Tibial nerve (tissue), 4 donors: Measurements from ENCODE around the gene FDXR. TPM values are rescaled to one million over a fixed set of nuclear protein-coding genes. Genes with fewer than 3 reads are reported as not detected.
A peak's percentile ranks its signal among the peaks of the same experiment; 100 is the strongest.

Experiments used
- DNase-seq, 2 donors: peaks; one replicate each; pipeline ENCODE4 v3.0.0-alpha.2; 2019; ENCODE audit warnings: low spot score in 2 of 2
- H3K27ac ChIP-seq, 4 donors: fragments of 200-600 bp; sonication (generic) in 3 of 4; one replicate each; pipeline ENCODE4 v1.5.1; 2017 to 2019; ENCODE audit warnings: mild to moderate bottlenecking in 1 of 4
- H3K27me3 ChIP-seq, 2 donors: fragments of 200-600 bp; sonication (generic) in 1 of 2; one replicate each; pipeline versions ENCODE4 v1.5.1 to v1.6.0; 2017 to 2019
- H3K36me3 ChIP-seq, 3 donors: fragments of 200-600 bp; sonication (generic); one replicate each; pipeline ENCODE4 v1.5.1; 2018 to 2019
- H3K4me1 ChIP-seq, 4 donors: fragments of 200-600 bp; sonication (generic) in 3 of 4; one replicate each; pipeline ENCODE4 v1.5.1; 2017 to 2019
- H3K4me3 ChIP-seq, 4 donors: fragments of 200-600 bp; sonication (generic) in 3 of 4; one replicate each; pipeline ENCODE4 v1.5.1; 2017 to 2019; ENCODE audit warnings: mild to moderate bottlenecking in 1 of 4, moderate library complexity in 1 of 4
- H3K9me3 ChIP-seq, 4 donors: fragments of 200-600 bp; sonication (generic) in 3 of 4; one replicate each; pipeline ENCODE4 v1.5.1; 2017 to 2019
- CTCF ChIP-seq, 5 experiments: fragments of 200-600 bp in 3 of 5; fragments of 450-650 bp in 2 of 5; sonication (generic) in 3 of 5; IDR thresholded peaks; one replicate each; pipeline ENCODE4 v1.5.1; 2016 to 2019; ENCODE audit warnings: antibody characterized with exemption in 5 of 5, mild to moderate bottlenecking in 3 of 5, moderate library complexity in 2 of 5
- EP300 ChIP-seq, 2 donors: sonication (generic); formaldehyde crosslinking; IDR thresholded peaks; one replicate each; pipeline ENCODE4 v1.6.1; 2017; ENCODE audit warnings: antibody characterized with exemption in 2 of 2, mild to moderate bottlenecking in 1 of 2
- POLR2A ChIP-seq, 2 donors: fragments of 450-650 bp; IDR thresholded peaks; one replicate each; pipeline ENCODE4 v1.6.1; 2017; ENCODE audit warnings: antibody characterized with exemption in 2 of 2, mild to moderate bottlenecking in 2 of 2, moderate library complexity in 2 of 2
- WGBS, 2 donors: methylation state at CpG; one replicate each; pipeline ENCODE4 v1.1.5; 2018; 5-methylcytosine and 5-hydroxymethylcytosine counted together
- total RNA-seq, 4 donors: library from RNA; depleted of rRNA; stranded (reverse); fragments of >200 nt; gene quantifications; one replicate each; pipeline ENCODE4 v1.1.0, GENCODE V29; 2016

FDXR gene
- total RNA-seq, 4 donors from 2014 or later = 3.9 to 12.1 (median 8.8) TPM

- Histone ChIP-seq H3K36me3 (no peaks in the 10 kb centered on the region), H3K4me1 (peaks cover 0 to 38% (median 11%) of the 10 kb centered on the region in 4 donors), H3K27ac (no peak overlapping the region), H3K27me3 (peaks cover 0 to 10% of the 10 kb centered on the region in 2 donors), H3K9me3 (no peaks in the 10 kb centered on the region), H3K4me3 (no peak overlapping the region)
- 74 to 82% methylated on average over 5 of the region's 5 CpGs for WGBS, 2 donors
- TF ChIP-seq POLR2A (IDR thresholded peaks at IDR 0.05) (no peak), CTCF (IDR thresholded peaks at IDR 0.05) (no peak), EP300 (IDR thresholded peaks at IDR 0.05) (no peak)
- DNase-seq = no peak
Observed at GRCh38 chr17:74875155-74875976, 2.6 kb upstream of the FDXR start.

GRCh38 chr17:74874615-74875037 lies 1.8 kb upstream of the FDXR start:
- Histone ChIP-seq H3K27ac (no peak overlapping the region), H3K9me3 (no peaks in the 10 kb centered on the region), H3K4me3 (no peak overlapping the region), H3K27me3 (peaks cover 0 to 10% of the 10 kb centered on the region in 2 donors), H3K36me3 (no peaks in the 10 kb centered on the region), H3K4me1 (peaks cover 0 to 38% (median 11%) of the 10 kb centered on the region in 4 donors)
- no peak for TF ChIP-seq POLR2A (IDR thresholded peaks at IDR 0.05)
- TF ChIP-seq CTCF (IDR thresholded peaks at IDR 0.05) = no peak
- no peak for DNase-seq
- WGBS, 2 donors = 95 to 98% methylated on average over 5 of the region's 5 CpGs

GRCh38 chr17:74873874-74874614 lies 1.2 kb upstream of the FDXR start:
- Histone ChIP-seq H3K27me3 (peaks cover 0 to 10% of the 10 kb centered on the region in 2 donors), H3K4me3 (peak overlapping the region; percentile 47 to 75 (median 66)), H3K4me1 (peaks cover 0 to 38% (median 11%) of the 10 kb centered on the region in 4 donors), H3K9me3 (no peaks in the 10 kb centered on the region), H3K36me3 (peaks cover 0 to 4% (median 0%) of the 10 kb centered on the region in 3 donors), H3K27ac (peak overlapping the region; percentile 85 to 96 (median 88))
- no peak for DNase-seq
- no peak for TF ChIP-seq EP300 (IDR thresholded peaks at IDR 0.05)
- no peak for TF ChIP-seq POLR2A (IDR thresholded peaks at IDR 0.05)
- TF ChIP-seq CTCF (IDR thresholded peaks at IDR 0.05) = no peak
- WGBS, 2 donors = 55 to 59% methylated on average over 6 of the region's 6 CpGs

- Histone ChIP-seq H3K36me3 (peaks cover 0 to 5% (median 0%) of the 10 kb centered on the region in 3 donors), H3K4me1 (peaks cover 0 to 34% (median 11%) of the 10 kb centered on the region in 4 donors), H3K27me3 (peaks cover 0 to 9% of the 10 kb centered on the region in 2 donors), H3K27ac (peak overlapping the region; percentile 85 to 96 (median 88)), H3K9me3 (no peaks in the 10 kb centered on the region), H3K4me3 (peak overlapping the region; percentile 55 to 75 (median 66))
- TF ChIP-seq EP300 (IDR thresholded peaks at IDR 0.05) = peak; percentile 99
- TF ChIP-seq CTCF (IDR thresholded peaks at IDR 0.05) = peak in 2 of 5 experiments; percentile 15 to 53
- peak; percentile 94 to 96 for TF ChIP-seq POLR2A (IDR thresholded peaks at IDR 0.05)
- WGBS, 2 donors = 0 to 1% methylated on average over 44 to 51 of the region's 55 CpGs
- DNase-seq = peak; percentile 100
Observed at GRCh38 chr17:74873037-74873873, 461 bp upstream of the FDXR start.
